IMR-90 (cell line): ENCODE measurements around the gene MAP2K6. TPM values are rescaled to one million over a fixed set of nuclear protein-coding genes. Genes with fewer than 3 reads are reported as not detected.
A peak's percentile ranks its signal among the peaks of the same experiment; 100 is the strongest.

Experiments used
- ATAC-seq: fragments of 200-7000 bp; cut with Tn5 transposase; 2 replicates; pipeline ENCODE4 v1.9.1; 2020; ENCODE audit warnings: low read depth, mild to moderate bottlenecking, moderate library complexity
- BruUV-seq: library from RNA; stranded (reverse); fragments of 400-500 nt; replicated peaks from 2 replicates; lab custom pipeline; 2021; lab: Mats Ljungman, UMichigan
- CTCF ChIA-PET: fragments of 300-600 bp; formaldehyde crosslinking; extraction: SDS; loops from one replicate; lab custom pipeline; 2021; ENCODE audit warnings: antibody characterized with exemption; lab: Yijun Ruan, JAX
- POLR2A ChIA-PET: fragments of 300-600 bp; sonication (Branson Sonifier 250); formaldehyde crosslinking; loops from one replicate; lab custom pipeline; 2022; ENCODE audit warnings: antibody characterized with exemption; ENCODE audit not compliant: unreplicated experiment; lab: Charles Lee
- DNase-seq: peaks from one replicate; pipeline ENCODE4 v3.0.0; 2013
- H2AFZ ChIP-seq: replicated peaks from 2 replicates; pipeline ENCODE3; 2013; ENCODE audit warnings: low read length, mild to moderate bottlenecking; ENCODE audit not compliant: poor library complexity
- H2AK5ac ChIP-seq: 2 replicates; pipeline ENCODE4 v1.6.1; 2013; ENCODE audit warnings: low read depth, low read length, inconsistent platforms
- H2AK9ac ChIP-seq: replicated peaks from 2 replicates; pipeline ENCODE3; 2013; ENCODE audit warnings: mild to moderate bottlenecking, low read depth, low read length, moderate library complexity; ENCODE audit not compliant: poor library complexity
- H2BK120ac ChIP-seq: 2 replicates; pipeline ENCODE4 v1.6.1; 2013; ENCODE audit warnings: low read depth, low read length, inconsistent platforms
- H2BK15ac ChIP-seq: 3 replicates; pipeline ENCODE4 v1.6.1; 2013; ENCODE audit warnings: low read depth, low read length, inconsistent platforms
- H2BK20ac ChIP-seq: 2 replicates; pipeline ENCODE4 v1.6.1; 2013; ENCODE audit warnings: low read depth, mild to moderate bottlenecking, inconsistent platforms, low read length, moderate library complexity
- H2BK5ac ChIP-seq: 2 replicates; pipeline ENCODE4 v1.6.1; 2013; ENCODE audit warnings: mild to moderate bottlenecking, low read depth, low read length, inconsistent platforms; ENCODE audit not compliant: poor library complexity, severe bottlenecking
- H3K14ac ChIP-seq: replicated peaks from 2 replicates; pipeline ENCODE4 v1.6.1; 2013; ENCODE audit warnings: low read depth, low read length, inconsistent platforms
- H3K18ac ChIP-seq: 2 replicates; pipeline ENCODE4 v1.6.1; 2013; ENCODE audit warnings: low read depth, low read length, control low read depth
- H3K23ac ChIP-seq: 2 replicates; pipeline ENCODE4 v1.6.1; 2013; ENCODE audit warnings: low read depth, low read length, inconsistent platforms
- H3K27ac ChIP-seq: 2 replicates; pipeline ENCODE4 v1.5.1; 2013; ENCODE audit warnings: mild to moderate bottlenecking, control low read depth, low read length; ENCODE audit not compliant: insufficient read depth
- H3K27me3 ChIP-seq: 2 replicates; pipeline ENCODE4 v1.6.1; 2013; ENCODE audit warnings: low read length; ENCODE audit not compliant: control insufficient read depth, insufficient read depth
- H3K36me3 ChIP-seq: 2 replicates; pipeline ENCODE4 v1.6.1; 2013; ENCODE audit warnings: low read length, mixed read lengths; ENCODE audit not compliant: control insufficient read depth, insufficient read depth
- H3K4ac ChIP-seq: 2 replicates; pipeline ENCODE4 v1.6.1; 2013; ENCODE audit warnings: low read depth, low read length, inconsistent platforms
- H3K4me1 ChIP-seq: 2 replicates; pipeline ENCODE4 v1.6.1; 2013; ENCODE audit warnings: low read length, mixed read lengths; ENCODE audit not compliant: control insufficient read depth, insufficient read depth
- H3K4me2 ChIP-seq: 2 replicates; pipeline ENCODE4 v1.6.1; 2013; ENCODE audit warnings: low read depth, mild to moderate bottlenecking, control low read depth, low read length, moderate library complexity
- H3K4me3 ChIP-seq: 2 replicates; pipeline ENCODE4 v1.5.1; 2013; ENCODE audit warnings: low read depth, mild to moderate bottlenecking, control low read depth, low read length, moderate library complexity; ENCODE audit not compliant: insufficient read depth
- H3K56ac ChIP-seq: 2 replicates; pipeline ENCODE4 v1.6.1; 2013; ENCODE audit warnings: low read length, inconsistent platforms; ENCODE audit not compliant: insufficient read depth; ENCODE audit errors: extremely low read depth
- H3K79me1 ChIP-seq, 2 experiments: 2 replicates each; pipeline ENCODE4 v1.6.1; 2013; ENCODE audit warnings: low read length in 2 of 2, inconsistent platforms in 1 of 2, low read depth in 1 of 2
- H3K9ac ChIP-seq: 2 replicates; pipeline ENCODE4 v1.6.1; 2013; ENCODE audit warnings: low read depth, low read length, control low read depth
- H3K9me1 ChIP-seq: 2 replicates; pipeline ENCODE4 v1.6.1; 2013; ENCODE audit warnings: low read length, inconsistent platforms; ENCODE audit not compliant: insufficient read depth
- H3K9me3 ChIP-seq: 2 replicates; pipeline ENCODE4 v1.6.1; 2013; ENCODE audit warnings: low read length; ENCODE audit not compliant: control insufficient read depth, insufficient read depth
- H4K20me1 ChIP-seq: 2 replicates; pipeline ENCODE4 v1.6.1; 2013; ENCODE audit warnings: low read length, inconsistent platforms; ENCODE audit not compliant: insufficient read depth
- H4K5ac ChIP-seq: 2 replicates; pipeline ENCODE4 v1.6.1; 2013; ENCODE audit warnings: mild to moderate bottlenecking, low read depth, low read length, control low read depth
- H4K8ac ChIP-seq, 2 experiments: 2 replicates each; pipeline ENCODE4 v1.6.1; 2013; ENCODE audit warnings: low read depth in 2 of 2, low read length in 2 of 2, control low read depth in 1 of 2, inconsistent platforms in 1 of 2
- H4K91ac ChIP-seq: 2 replicates; pipeline ENCODE4 v1.6.1; 2013; ENCODE audit warnings: low read depth, low read length, inconsistent platforms; ENCODE audit not compliant: insufficient read depth
- BHLHE40 ChIP-seq: fragments of 150-350 bp; IDR thresholded peaks from 2 replicates; pipeline ENCODE4 v1.6.1; 2016; ENCODE audit warnings: mild to moderate bottlenecking, low read depth, low read length
- CEBPB ChIP-seq: IDR thresholded peaks from 2 replicates; pipeline ENCODE4 v1.6.1; 2012; ENCODE audit warnings: low read depth, low read length, improper control_type of control experiment
- CHD1 ChIP-seq: IDR thresholded peaks from 2 replicates; pipeline ENCODE4 v1.6.1; 2012; ENCODE audit warnings: low read depth, low read length, improper control_type of control experiment
- FOS ChIP-seq: fragments of 150-350 bp; IDR thresholded peaks from 2 replicates; pipeline ENCODE4 v1.6.1; 2016; ENCODE audit warnings: low read depth, low read length
- MAFK ChIP-seq: IDR thresholded peaks from 2 replicates; pipeline ENCODE4 v1.6.1; 2012; ENCODE audit warnings: low read depth, low read length, improper control_type of control experiment
- MAZ ChIP-seq: IDR thresholded peaks from 2 replicates; pipeline ENCODE4 v1.6.1; 2012; ENCODE audit warnings: low read depth, mild to moderate bottlenecking, low read length, improper control_type of control experiment, moderate library complexity, borderline replicate concordance
- MXI1 ChIP-seq: IDR thresholded peaks from 2 replicates; pipeline ENCODE4 v1.6.1; 2012; ENCODE audit warnings: low read depth, mild to moderate bottlenecking, low read length, moderate library complexity, borderline replicate concordance
- NFE2L2 ChIP-seq: fragments of 150-350 bp; IDR thresholded peaks from 2 replicates; pipeline ENCODE4 v1.6.1; 2016; ENCODE audit warnings: low read depth, mild to moderate bottlenecking, low read length
- POLR2A ChIP-seq: IDR thresholded peaks from 2 replicates; pipeline ENCODE4 v1.6.1; 2012; ENCODE audit warnings: mild to moderate bottlenecking, low read depth, low read length
- RAD21 ChIP-seq: IDR thresholded peaks from 2 replicates; pipeline ENCODE4 v1.6.1; 2012; ENCODE audit warnings: low read length, improper control_type of control experiment
- RCOR1 ChIP-seq: IDR thresholded peaks from 2 replicates; pipeline ENCODE4 v1.6.1; 2012; ENCODE audit warnings: mild to moderate bottlenecking, low read length, improper control_type of control experiment; ENCODE audit not compliant: insufficient replicate concordance
- RFX5 ChIP-seq: IDR thresholded peaks from 2 replicates; pipeline ENCODE4 v1.8.0; 2012; ENCODE audit warnings: low read depth, mild to moderate bottlenecking, low read length, moderate library complexity
- SMC3 ChIP-seq: fragments of 150-350 bp; IDR thresholded peaks from 2 replicates; pipeline ENCODE4 v1.6.1; 2016; ENCODE audit warnings: low read depth, mild to moderate bottlenecking, antibody characterized with exemption, low read length, moderate library complexity
- WGBS, 2 experiments: methylation state at CpG; one replicate each; pipeline versions ENCODE4 v1.1.5 to v1.1.7; 2013; ENCODE audit warnings: missing lambda C conversion rate in 2 of 2; ENCODE audit not compliant: insufficient read length in 1 of 2; ENCODE audit errors: extremely low coverage in 2 of 2; 5-methylcytosine and 5-hydroxymethylcytosine counted together
- dilution Hi-C: fragments of 300-500 bp; cut with HindIII; formaldehyde crosslinking; loops from one replicate; pipeline ENCODE4 v1.14.3; 2018; ENCODE audit warnings: low sequenced_read_pairs; ENCODE audit not compliant: unreplicated experiment
- in situ Hi-C: fragments of 300-500 bp; cut with MboI; formaldehyde crosslinking; loops from 3 replicates; pipeline ENCODE4 v1.14.3; 2019; ENCODE audit warnings: low sequenced_read_pairs, inconsistent platforms, mixed read lengths
- intact Hi-C: fragments of 100-400 bp; cut with micrococcal nuclease; formaldehyde crosslinking; loops from 2 replicates; pipeline ENCODE4 v1.10.0; 2022
- polyA plus RNA-seq, 3 experiments: library from polyadenylated mRNA; depleted of rRNA; stranded (reverse); fragments of >200 nt; gene quantifications; 2 replicates each; pipeline ENCODE4 v1.2.3, GENCODE V29; 2012; ENCODE audit warnings: low replicate concordance in 1 of 3
- total RNA-seq: library from RNA; depleted of rRNA; stranded (reverse); fragments of >200 nt; gene quantifications from 2 replicates; pipeline ENCODE4 v1.2.3, GENCODE V29; 2012
- TF ChIP-seq, protein P1 (sequence below): fragments of 150-350 bp; IDR thresholded peaks from 2 replicates; pipeline ENCODE4 v1.6.1; 2016; ENCODE audit warnings: low read depth, mild to moderate bottlenecking, low read length, moderate library complexity, borderline replicate concordance
- TF ChIP-seq, protein P2 (sequence below): conservative IDR thresholded peaks from 2 replicates; pipeline ENCODE4 v1.5.1; 2012; ENCODE audit warnings: mild to moderate bottlenecking, low read depth, low read length, improper control_type of control experiment
- TF ChIP-seq, protein P3 (sequence below): fragments of 150-350 bp; IDR thresholded peaks from 2 replicates; pipeline ENCODE4 v1.6.1; 2017; ENCODE audit warnings: mild to moderate bottlenecking, antibody characterized with exemption, low read length, low read depth

Gene MAP2K6
- total and polyA plus RNA-seq, 2 of the 4 experiments (the other 2 are of a cell fraction), result 2.4 to 5.7 TPM

DNA sequence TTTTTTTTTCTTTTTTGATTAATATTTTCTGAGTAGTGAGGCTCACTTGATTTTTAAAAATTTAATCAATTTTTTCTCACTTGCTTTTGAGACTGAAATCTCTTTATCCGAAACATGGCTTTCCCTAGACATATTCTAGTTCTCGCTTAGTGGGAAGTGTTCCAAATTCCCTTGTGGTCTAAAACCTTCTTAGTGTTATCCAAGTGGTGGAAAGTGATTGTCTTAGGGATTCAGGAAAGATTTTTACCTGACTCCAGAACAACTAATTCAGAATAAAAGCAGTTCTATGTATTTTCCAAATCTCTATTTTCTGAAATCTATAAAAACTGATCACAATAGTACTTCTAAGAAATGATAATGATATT, 178.8 kb downstream of the MAP2K6 start:
- dilution Hi-C loops, result no loop called here
- intact Hi-C loops, result loop anchor here (1.0 to 5.0 kb wide), 2 partner anchors 18 to 169 kb away; no protein-coding TSS in a partner anchor

More for the DNA sequence above, 178.8 kb downstream of the MAP2K6 start:
- no peak overlapping the region for H3K4me3 ChIP-seq
- peak overlapping the region; percentile 89 to 98 for H4K8ac ChIP-seq
- H3K27ac ChIP-seq, result peak overlapping the region; percentile 99
- peak overlapping the region; percentile 98; the same call in 1 of the 2 replicates for H2AK5ac ChIP-seq
- peak overlapping the region; percentile 87 for H2BK15ac ChIP-seq
- H3K27me3 ChIP-seq, result no peaks in the 10 kb centered on the region
- peak overlapping the region; percentile 99 for H2BK20ac ChIP-seq
- H3K4ac ChIP-seq, result peak overlapping the region; percentile 89
- peak; percentile 24 for ATAC-seq
- peak overlapping the region; percentile 49; the same call in 1 of the 2 replicates for H3K9ac ChIP-seq
- H2BK5ac ChIP-seq, result peak overlapping the region; percentile 100
- peak overlapping the region; percentile 98 for H4K91ac ChIP-seq
- peaks cover 2% of the 10 kb centered on the region; the same call in 1 of the 2 replicates for H3K9me3 ChIP-seq
- peak overlapping the region; percentile 100 for H3K18ac ChIP-seq
- no peak for DNase-seq
- peaks cover 18% of the 10 kb centered on the region for H3K4me1 ChIP-seq
- H3K79me1 ChIP-seq, result no peaks in the 10 kb centered on the region
- peak overlapping the region; percentile 91 for H3K56ac ChIP-seq
- no TSS peak for BruUV-seq
- H3K4me2 ChIP-seq, result peak overlapping the region; percentile 35; the same call in 1 of the 2 replicates
- peak overlapping the region; percentile 99 for H2BK120ac ChIP-seq
- ChIA-PET POLR2A (no interaction called here), CTCF (interaction anchor here (0.6 to 1.0 kb wide), 3 partner anchors 14 to 68 kb away, joined by 3 to 4 read pairs (median 4); no protein-coding TSS in a partner anchor)
- in situ Hi-C loops, result no loop called here
- H3K36me3 ChIP-seq, result no peaks in the 10 kb centered on the region
- no peak overlapping the region for H2AFZ ChIP-seq
- H3K14ac ChIP-seq, result peak overlapping the region; percentile 90
- TF ChIP-seq RCOR1 (no peak), BHLHE40 (no peak), MAZ (no peak), RFX5 (no peak), FOS (no peak), MAFK (no peak), SMC3 (no peak), CEBPB (no peak), CHD1 (no peak), RAD21 (no peak), MXI1 (no peak), NFE2L2 (no peak), POLR2A (no peak)
- TF ChIP-seq, protein P1, sequence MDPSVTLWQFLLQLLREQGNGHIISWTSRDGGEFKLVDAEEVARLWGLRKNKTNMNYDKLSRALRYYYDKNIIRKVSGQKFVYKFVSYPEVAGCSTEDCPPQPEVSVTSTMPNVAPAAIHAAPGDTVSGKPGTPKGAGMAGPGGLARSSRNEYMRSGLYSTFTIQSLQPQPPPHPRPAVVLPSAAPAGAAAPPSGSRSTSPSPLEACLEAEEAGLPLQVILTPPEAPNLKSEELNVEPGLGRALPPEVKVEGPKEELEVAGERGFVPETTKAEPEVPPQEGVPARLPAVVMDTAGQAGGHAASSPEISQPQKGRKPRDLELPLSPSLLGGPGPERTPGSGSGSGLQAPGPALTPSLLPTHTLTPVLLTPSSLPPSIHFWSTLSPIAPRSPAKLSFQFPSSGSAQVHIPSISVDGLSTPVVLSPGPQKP, result no peak
- TF ChIP-seq, protein P2, sequence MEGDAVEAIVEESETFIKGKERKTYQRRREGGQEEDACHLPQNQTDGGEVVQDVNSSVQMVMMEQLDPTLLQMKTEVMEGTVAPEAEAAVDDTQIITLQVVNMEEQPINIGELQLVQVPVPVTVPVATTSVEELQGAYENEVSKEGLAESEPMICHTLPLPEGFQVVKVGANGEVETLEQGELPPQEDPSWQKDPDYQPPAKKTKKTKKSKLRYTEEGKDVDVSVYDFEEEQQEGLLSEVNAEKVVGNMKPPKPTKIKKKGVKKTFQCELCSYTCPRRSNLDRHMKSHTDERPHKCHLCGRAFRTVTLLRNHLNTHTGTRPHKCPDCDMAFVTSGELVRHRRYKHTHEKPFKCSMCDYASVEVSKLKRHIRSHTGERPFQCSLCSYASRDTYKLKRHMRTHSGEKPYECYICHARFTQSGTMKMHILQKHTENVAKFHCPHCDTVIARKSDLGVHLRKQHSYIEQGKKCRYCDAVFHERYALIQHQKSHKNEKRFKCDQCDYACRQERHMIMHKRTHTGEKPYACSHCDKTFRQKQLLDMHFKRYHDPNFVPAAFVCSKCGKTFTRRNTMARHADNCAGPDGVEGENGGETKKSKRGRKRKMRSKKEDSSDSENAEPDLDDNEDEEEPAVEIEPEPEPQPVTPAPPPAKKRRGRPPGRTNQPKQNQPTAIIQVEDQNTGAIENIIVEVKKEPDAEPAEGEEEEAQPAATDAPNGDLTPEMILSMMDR, result no peak
- TF ChIP-seq, protein P3, sequence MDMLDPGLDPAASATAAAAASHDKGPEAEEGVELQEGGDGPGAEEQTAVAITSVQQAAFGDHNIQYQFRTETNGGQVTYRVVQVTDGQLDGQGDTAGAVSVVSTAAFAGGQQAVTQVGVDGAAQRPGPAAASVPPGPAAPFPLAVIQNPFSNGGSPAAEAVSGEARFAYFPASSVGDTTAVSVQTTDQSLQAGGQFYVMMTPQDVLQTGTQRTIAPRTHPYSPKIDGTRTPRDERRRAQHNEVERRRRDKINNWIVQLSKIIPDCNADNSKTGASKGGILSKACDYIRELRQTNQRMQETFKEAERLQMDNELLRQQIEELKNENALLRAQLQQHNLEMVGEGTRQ, result no peak
- H4K20me1 ChIP-seq, result no peaks in the 10 kb centered on the region
- no CpG with 5 or more reads among the region's 2 CpGs for WGBS, 2 experiments
- no peak overlapping the region for H2AK9ac ChIP-seq
- H4K5ac ChIP-seq, result peak overlapping the region; percentile 97
- H3K23ac ChIP-seq, result peak overlapping the region; percentile 94; the same call in 1 of the 2 replicates
- H3K9me1 ChIP-seq, result peaks cover 4% of the 10 kb centered on the region; the same call in 1 of the 2 replicates
